CD1c-positive myeloid dendritic cell (primary cell): ENCODE results near the gene ZBP1.
A peak's percentile ranks its signal among the peaks of the same experiment; 100 is the strongest.

Experiments used
- DNase-seq: peaks from one replicate; pipeline ENCODE4 v3.0.0-alpha.2; 2016; ENCODE audit errors: extremely low spot score

ZBP1 gene

DNA sequence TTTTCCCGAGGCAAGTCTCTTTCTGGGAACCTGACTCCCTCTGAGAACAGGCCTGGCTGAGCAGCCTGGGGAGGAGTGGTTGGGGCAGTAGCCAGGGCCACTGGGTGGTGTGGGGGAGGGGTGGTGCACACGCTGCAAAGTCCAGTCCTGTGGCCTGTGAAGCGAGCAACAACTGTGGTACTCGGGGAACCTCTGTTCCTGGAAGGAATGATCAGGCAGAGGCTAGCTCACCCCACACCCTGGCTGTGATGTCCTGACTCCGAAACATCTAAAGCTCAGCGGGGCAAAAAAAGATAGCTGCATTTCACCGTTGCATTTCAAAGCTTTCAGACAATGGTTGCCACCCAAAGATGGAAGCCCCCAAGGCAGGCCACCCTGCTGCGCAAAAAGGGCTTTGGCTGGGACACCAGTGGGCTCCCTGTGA, 33.8 kb downstream of the ZBP1 start:
- no peak for DNase-seq

DNA sequence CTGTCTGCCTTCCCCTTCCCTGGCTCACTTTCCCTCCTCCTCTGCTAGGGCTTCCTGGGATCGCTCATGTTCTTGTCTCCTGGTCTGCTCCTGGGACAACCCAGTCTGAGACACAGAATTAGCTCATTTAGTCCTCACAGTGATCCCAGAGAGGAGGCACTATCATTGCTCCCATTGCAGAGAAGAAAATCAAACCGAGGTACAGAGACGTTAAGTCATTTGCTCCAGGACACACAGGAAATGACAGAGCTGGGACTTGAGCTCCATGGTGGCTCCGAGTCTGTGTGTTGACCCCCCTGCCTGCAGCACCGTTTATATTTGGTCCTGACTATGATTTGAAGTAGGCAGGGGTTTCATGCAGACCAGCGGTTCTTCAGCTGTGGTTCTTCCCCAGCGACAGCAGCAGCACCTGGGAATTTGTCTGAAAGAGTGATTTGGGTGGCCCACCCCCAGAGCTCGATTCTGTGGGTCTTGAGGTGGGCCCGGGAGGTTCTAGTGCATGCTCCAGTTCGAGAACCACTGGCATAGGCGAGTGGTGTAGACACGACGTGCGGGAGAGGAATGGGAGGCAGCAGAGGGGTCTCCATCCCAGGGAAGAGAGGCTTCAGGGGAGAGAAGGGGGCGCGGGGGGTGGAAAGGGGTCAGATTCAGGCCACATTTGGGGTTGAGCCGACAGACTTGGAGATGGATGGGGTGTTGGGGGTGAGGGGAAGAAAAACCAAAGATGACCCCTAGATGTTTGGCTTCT, 34.6 kb downstream of the ZBP1 start:
- DNase-seq: no peak

DNA sequence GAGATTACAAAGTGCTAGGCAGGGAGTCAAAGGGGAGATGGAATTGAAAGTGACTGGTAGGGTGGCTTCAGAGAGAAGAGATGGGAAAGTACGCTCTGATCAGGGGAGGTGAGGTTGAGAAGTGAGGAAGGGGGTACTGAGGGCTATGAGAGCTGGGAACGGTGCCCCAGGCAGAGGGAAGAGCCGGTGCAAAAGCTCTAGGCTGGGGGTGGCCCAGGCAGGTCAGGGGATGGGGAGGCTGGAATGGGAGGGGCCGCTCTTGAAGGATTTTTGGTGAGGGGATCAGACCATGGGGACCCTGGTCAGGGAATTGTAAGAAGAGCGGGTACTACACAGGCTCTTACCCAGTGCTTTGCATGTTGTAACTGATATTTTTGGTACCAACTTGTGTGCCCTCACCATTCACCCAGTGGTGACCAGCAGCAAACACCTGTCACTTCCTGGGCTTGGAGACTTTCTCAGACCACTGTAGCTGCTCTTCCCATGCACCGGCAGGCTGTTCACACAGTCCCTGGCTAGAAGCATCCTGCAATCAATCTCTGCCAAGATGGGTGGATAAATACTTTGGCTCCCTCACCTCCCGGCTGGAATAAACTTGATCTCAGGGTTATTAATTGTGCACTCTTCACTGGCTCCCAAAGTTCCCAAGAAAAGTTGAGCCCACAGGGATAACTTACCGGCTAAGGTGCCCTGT, 35.3 kb downstream of the ZBP1 start:
- no peak for DNase-seq

DNA sequence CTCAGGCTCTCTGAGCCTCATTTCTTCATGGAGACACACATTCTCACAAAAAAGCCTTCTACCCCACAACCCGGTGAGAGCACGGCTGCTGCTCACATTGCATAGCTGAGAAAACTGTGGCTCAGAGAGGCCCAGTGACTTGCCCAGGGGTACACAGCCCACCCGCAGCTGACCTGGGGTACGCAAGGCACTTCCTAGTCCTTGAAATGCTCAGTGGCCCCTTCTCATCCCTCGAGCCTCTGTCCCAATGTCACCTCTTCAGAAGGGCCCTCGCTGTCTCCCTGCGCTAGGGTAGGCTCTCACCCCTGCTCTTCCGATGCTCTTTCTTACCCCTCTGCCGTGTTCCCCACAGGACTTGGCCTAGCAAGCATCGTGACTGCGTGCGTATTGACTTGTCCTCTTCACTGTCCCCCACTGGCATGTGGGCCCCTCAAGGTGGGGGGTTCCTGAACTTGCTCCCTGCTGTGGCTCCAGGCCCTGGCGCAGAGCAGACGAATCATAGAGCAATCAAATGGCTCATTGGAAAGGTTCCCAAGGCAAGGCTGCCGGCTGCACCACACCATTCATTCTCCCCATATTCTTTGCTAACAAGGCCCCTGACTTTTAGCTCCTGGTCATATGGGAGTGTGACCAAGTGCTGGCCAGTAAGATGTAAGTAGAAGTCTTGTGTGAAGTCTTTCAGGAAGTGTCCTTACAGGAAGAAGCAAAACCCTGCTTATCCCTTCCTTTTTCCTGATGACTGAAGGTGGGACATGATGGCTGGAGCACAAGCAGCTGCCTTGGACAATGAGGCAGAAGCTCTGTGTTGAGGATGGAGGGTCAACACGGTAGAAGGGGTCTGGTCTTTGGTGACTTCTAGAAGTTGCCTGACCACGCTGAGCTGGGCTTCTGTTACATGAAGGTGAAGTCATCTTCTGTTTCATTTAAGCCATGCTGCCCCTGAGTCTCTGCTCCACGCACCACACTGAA, 36.7 kb downstream of the ZBP1 start:
- no peak for DNase-seq

DNA sequence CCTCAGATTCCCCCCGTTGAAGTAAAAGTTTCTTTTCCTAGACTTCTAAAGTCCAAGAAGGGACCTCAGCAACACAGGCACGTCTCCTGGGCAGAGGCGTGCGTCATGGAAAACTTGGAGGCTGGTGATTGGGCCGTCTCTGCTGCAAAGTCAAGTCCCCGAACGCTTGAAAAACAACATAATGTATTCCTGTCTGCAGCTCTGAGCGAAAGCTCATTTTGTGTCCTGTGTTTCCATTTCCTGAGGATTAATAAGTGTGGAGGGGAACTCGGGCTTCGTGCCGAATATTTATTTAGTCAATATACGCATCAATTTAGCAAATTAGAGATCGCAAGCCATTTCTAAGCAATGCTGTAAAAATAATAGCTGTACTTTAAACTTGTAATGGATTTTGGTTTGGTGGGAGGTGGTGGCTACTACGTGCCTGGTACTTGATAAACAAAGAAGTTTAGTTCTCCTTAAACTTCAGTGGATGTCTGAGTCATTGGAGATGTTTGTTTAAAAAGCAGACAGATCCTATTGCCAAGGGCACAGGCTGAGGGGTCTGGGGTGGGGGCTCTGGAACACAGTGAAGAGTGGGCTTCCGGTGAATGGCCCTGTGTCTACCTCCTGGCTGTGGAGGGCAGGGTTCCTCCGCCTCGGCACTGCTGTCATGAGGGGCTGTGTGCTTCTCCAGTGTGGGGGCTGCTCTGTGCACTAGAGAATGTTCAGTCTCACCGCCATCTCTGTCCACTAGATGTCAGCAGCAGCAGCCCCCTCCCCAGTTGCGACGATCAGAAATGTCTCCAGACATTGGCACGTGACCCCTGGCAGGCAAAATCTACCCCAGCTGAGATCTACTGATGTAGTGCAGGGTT, 37.6 kb downstream of the ZBP1 start:
- DNase-seq: no peak

DNA sequence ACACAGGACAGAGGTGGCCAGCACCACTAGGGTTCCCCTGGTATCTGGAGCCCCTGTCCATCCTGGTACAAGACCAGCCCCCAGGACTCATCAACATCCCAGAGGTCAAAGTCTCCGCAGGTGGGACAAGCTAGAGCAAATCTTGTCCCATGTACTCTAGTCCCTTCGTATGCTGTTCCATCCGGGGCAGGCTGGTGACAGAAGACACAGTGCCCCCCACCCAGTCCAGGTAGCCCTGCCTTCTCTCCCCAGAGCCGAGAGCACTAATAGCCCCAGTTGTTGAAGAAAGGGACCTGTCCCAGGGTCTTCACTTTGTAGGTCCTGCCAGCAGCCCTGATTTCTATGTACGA, 38.2 kb downstream of the ZBP1 start:
- no peak for DNase-seq

DNA sequence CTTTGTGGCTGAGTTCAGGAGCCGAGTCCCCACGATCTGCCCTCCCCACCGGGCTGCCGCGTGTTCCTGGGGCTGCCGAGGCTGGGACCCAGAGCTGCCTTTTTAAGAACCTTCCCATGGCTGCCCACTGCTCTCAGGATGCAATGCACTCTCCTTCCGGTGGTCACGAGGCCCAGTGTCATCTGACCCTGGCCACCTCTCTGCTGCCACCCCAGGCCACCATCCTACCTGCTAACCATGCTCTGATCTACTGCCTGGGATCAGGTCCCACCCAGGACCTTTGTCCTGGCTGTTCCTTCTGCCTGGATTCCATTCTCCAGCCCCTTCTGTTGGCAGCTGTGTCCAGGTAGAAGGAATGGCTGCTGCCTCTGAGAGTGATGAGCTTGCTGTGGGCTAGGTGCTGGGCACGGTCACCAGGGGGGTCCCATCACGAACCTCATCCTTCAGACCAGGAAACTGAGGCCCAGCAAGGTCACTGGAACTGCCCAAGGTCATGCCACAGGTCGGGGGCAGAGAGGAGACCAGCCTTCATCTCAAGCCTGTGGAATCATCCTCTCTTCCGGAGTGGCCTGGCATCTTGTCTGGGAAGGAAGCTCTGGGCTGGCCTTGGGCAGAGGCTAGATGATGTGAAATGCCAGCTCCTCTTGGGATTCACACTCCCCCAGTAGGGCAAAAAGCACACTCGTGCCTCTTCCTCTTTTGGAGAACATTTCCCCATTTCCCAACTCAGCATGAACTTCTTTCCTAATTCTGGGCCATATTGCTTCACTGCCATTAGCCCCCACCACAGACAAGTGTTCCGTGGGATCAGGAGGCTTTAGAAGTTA, 38.8 kb downstream of the ZBP1 start:
- DNase-seq: peak; percentile 78

DNA sequence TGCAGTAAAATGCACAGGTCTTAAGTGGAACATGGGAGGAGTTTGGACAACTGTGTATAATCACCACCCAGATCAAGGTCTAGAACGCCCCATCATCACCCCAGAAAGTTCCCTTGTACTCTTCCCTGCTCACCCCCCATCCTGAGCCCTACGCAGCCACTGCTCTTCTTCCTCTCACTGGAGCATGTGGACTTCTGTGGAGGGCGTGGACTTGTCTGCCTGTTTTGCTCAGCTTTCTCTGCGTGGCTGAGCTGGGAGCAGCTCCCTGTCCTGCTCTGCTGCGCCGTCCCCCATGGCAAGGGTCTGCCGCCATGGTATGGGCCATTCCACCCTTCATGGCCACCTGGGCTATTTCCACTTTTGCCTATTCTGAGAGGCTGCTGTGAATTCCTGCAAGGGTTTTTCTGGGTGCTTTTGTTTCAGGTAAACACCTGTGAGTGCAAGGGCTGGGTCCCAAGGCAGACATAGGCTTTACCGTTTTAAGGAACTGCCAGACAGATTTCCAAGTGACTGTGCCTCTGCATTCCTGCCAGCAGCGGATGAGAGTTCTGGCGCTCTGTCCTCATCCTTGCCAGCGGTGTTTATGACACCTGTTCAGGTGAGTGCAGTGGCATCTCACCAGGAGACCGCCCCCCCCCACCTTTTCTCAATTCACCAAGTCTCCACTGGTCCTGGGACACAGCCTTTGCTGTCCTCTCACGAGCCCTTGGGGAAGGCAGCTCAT, 39.6 kb downstream of the ZBP1 start:
- DNase-seq: no peak

DNA sequence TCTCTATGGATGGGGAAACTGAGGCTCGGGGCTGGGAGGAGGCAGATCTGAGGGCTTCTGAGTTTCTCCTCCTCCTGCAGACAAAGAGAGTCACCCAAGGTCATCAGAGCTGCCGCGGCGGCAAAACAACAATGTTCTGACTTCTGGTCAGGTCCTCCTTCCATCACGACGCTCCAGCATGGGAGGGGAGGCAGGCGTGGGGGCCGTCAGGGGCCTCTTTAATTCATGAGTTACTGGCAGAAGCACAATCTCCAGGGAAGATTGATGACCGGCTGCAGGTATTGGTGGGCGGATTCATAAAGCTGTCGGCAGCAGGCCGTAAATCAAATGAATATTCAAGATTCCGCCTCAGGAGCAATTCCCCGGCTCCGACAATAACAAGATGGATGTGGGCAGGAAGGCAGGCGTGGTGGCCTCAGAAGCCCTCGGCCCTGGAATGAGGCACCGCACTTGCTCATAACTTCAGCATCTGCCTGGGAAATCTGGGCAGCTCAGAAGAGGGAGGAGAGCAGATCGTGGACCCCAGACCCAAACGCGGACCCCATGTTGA, 40.3 kb downstream of the ZBP1 start:
- DNase-seq: no peak

DNA sequence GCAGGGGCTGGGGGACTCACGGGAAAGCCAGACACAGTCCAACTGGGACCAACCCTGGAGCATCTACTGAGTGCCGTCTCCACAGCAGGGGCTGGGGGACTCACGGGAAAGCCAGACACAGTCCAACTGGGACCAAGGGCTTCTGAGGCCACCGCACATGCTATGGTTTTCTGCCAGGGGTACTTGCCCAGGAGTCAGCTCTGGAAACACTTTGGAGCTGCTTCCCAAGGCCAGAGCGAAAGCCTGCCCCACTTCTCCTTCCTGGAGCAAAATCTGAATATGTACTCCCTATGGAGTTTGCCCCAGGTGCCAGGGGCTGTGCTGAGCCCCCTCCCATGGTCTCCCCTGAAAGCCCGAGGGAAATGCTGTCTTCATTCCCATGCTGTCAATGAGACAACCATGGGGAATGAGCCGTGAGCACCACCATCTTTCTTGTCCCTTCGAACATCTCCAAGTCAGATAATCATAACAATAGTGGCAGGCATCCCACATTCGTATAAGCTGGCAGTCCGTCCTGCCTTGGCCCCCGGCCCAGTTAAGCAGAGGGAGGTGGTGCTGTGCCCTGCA, 40.8 kb downstream of the ZBP1 start:
- no peak for DNase-seq

DNA sequence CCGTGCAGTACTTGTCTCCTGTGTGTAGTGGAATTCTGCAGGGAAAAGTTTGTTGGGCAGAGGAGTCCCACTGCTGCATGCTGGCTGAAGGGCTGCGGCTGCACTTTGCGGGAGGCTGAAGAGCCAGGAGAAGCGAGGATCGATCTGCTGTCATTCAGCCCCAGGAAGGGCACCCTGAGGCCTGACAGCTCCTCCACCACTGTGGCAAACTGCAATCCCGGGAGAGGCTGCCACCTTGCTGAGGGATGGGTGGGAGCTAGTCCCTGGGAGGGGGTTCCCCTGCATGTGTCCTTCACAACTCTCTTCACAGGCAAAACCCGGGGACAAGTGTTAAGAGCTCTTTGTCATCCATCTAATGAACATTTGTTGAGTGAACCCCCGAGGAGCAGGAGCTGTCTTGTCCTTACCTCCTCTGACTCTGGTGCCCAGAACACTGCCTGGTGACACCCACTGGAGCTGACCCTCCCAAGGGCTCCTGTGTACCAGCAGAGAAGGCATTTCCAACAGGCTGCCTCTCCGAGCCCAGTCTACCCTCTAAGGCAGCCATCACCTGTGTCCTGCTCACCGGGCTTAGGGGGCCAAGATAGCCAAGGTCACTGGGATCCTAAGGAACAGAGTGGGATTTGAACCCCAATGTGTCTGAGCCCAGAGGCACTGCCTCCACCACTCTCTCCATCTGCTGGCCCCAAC, 41.6 kb downstream of the ZBP1 start:
- no peak for DNase-seq

DNA sequence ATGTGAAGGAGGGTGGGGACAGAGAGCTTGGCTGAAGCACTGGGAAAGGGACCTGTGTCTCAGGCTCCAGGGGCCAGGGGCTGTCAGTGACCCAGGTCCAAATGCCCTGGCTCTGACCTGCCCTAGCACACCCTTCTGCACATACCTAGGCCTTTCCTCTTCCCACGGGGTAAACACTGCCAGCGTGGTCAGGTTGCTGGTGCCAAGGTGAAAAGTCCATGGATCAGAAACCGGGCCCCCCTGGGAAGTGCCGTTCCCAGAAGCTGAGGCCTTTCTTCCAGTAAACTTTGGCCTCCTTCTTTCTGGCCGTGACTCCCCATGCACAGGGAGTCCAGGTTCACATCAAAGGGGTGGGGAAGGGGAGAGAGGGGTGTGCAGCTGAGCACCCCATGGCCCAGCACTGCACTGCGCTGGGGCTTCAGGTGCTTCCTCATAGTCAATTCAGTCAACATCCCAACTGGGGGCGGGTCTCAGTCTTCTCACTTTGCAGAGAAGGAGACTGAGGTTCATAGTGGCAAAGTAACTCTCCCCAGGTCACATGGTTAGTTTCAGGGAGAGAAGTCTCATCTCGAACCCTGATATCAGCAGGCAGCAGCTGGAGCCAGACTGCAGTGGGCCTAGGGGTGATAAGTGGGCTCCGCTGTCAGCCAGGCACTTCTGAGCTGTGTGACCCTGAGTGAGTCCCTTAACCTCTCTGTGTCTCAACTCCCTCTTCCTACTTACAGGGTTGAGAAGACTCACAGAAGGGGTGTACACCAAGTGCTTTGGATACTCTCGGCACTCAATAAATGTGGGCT, 42.3 kb downstream of the ZBP1 start:
- DNase-seq: no peak

DNA sequence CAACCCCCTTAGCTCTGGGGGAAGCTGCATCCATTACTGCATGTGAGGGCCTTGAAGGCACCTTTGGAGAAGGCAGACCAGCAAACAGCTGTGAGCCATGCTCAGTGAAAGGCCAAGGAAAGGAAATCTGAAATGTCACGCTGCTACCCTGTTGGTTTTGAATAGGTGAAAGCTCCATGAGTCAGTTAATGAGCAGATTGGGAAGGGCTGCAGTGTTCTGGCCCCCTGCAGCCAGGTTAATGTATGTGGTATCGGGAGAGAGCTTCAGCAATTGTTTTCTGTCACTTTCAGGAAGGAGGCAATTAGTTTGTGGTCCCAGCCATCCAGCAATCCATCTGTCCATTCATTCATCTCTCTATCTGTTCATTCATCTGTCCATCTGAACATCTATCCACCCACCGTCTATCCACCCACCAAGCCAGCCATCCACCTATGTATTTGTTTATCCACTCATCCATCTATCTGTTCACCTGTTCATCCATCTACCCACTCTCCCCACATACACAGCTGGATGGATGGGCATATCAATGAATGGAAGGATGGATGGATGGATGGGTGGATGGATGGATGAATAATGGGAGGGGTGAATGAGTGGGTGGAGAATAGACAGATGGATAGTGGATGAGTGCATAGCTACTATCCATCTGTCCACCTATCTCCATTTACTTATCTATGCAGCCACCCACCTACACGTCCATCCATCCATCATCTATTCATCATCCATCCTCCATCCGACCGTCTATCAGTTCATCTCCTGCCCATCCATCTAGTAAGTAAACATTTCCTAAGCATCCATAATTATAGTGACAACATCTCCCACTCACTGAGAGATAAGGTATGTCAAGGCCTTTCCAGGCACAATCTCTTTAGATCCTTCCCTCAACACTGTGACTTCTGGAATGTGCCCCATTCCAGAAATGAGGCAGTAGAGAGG, 43.3 kb downstream of the ZBP1 start:
- no peak for DNase-seq

DNA sequence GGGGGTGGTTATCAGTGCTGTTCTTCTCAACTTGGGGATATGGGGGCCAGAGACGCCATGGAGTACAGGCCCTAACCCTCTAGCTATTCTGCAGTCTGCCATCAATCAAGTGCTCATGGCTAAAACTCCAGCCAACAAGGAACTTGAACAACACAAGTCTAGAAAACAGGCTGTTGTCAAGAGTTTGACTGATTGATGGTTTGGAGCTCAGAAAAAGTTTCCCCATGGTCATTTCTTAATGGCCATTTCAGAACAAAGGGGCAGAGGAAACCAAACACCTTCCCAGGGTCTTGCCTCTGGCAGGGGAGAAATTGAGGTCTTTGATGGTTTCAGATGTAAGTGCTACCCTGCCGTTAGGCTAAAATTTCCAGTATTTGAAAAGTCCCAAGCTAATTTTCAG, 44.2 kb downstream of the ZBP1 start:
- no peak for DNase-seq

DNA sequence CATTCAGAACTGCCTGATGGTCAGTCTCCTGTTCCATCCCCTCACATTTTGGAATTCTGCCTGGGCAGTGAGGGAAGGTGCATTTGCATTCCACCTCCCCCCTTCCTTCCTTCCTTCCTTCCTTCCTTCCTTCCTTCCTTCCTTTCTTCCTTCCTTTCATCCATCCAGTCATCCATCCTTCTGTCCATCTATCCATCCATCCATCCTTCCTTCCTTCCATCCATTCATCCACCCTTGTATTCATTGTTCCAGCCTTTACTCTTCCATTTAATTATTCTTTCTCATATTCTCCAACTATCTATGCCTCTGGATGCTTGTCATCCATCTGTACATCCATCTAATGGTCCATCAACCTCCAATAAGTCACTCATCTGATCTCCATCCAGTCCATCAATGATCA, 45.3 kb downstream of the ZBP1 start:
- DNase-seq: no peak

DNA sequence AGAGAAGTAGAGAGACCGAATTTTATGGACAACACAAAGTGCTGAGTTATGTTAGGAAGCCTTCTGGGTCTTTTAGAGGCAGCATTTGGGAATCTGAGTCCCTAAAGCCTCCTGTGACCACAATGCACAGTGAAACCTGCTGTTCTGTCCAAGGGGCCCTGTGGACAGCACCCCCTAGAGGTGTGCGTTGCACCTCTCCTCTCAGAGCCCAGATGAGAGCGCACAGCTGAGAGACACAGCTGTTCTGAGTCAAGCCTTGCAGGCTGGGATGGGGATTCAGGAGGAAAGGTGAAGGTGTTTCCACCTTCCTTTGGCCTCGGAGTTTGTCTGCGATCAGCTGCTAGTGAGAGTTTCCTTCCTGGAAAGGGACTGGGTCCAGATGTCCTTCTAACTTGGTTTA, 46.3 kb downstream of the ZBP1 start:
- no peak for DNase-seq

DNA sequence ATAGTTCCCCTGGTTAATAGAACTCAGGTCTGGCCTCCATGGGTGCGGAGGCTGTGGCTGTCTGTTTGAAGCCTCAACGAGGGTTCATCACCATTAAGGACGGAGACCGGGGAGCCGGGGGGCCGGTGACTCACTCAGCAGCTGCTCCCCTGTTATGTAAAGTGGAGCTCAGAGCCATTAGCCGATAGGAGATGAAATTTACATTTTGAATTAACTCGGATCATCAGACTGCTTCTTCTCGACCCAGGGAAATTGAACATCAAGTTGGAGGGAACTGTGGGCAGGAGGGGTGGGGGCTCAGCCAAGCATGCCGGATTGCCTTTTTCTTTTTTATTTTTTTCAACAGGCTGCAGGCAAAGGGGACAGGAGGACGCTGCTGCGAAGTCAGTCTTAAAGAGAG, 47.0 kb downstream of the ZBP1 start:
- no peak for DNase-seq
